Naive thymus-derived CD8-positive, alpha-beta T cell (primary cell): ENCODE measurements around the gene SLC52A1. TPM values are rescaled to one million over a fixed set of nuclear protein-coding genes. Genes with fewer than 3 reads are reported as not detected.
A peak's percentile ranks its signal among the peaks of the same experiment; 100 is the strongest.
"Not testable (repeated sequence)": the region's sequence is repeated elsewhere in the genome, so short reads cannot be mapped to it uniquely, and the experiment has no call there.

Source experiments
- ATAC-seq, 2 donors: fragments of 150-1000 bp; cut with Tn5 transposase in 1 of 2; sonication (Bioruptor Pico), chemical (Tn5 transposase) in 1 of 2; 1 replicate in 1 of 2; 2 replicates in 1 of 2; pipeline ENCODE4 v1.10.0; 2021; ENCODE audit warnings: mild to moderate bottlenecking in 2 of 2, moderate library complexity in 2 of 2
- POLR2A ChIA-PET: fragments of 350-600 bp; sonication (Branson Sonifier 250); formaldehyde crosslinking; loops from one replicate; lab custom pipeline; 2021; ENCODE audit warnings: antibody characterized with exemption; lab: Charles Lee
- DNase-seq, 10 donors: peaks; one replicate each; pipeline versions ENCODE4 v3.0.0 to v3.0.0-alpha.2; 2020 to 2022
- H3K27ac Mint-ChIP-seq, 10 donors: one replicate each; pipeline ENCODE4 v1.8.0; 2020 to 2022; ENCODE audit warnings: mild to moderate bottlenecking in 10 of 10, mixed read lengths in 10 of 10, moderate library complexity in 4 of 10, inconsistent platforms in 1 of 10
- H3K27me3 Mint-ChIP-seq, 5 donors: one replicate each; pipeline ENCODE4 v1.8.0; 2021 to 2022; ENCODE audit warnings: mixed read lengths in 5 of 5
- H3K36me3 Mint-ChIP-seq, 3 donors: one replicate each; pipeline ENCODE4 v1.8.0; 2020 to 2022; ENCODE audit warnings: mixed read lengths in 3 of 3, mild to moderate bottlenecking in 2 of 3, inconsistent platforms in 1 of 3
- H3K4me1 Mint-ChIP-seq, 4 donors: one replicate each; pipeline ENCODE4 v1.8.0; 2021 to 2022; ENCODE audit warnings: mixed read lengths in 4 of 4
- H3K4me3 Mint-ChIP-seq, 10 donors: one replicate each; pipeline ENCODE4 v1.8.0; 2020 to 2022; ENCODE audit warnings: mild to moderate bottlenecking in 10 of 10, mixed read lengths in 10 of 10, moderate library complexity in 6 of 10, inconsistent platforms in 1 of 10
- H3K9me3 Mint-ChIP-seq, 9 donors: one replicate each; pipeline ENCODE4 v1.8.0; 2020 to 2022; ENCODE audit warnings: mixed read lengths in 9 of 9, mild to moderate bottlenecking in 3 of 9, inconsistent platforms in 1 of 9, moderate library complexity in 1 of 9
- polyA plus RNA-seq, 3 donors: library from polyadenylated mRNA; unstranded; fragments of 300-500 nt; fragmentation: Illumina TruSeq; gene quantifications; one replicate each; pipeline ENCODE4 v1.2.3, GENCODE V29; 2021
- total RNA-seq, 8 experiments: library from RNA in 2 of 8; stranded (reverse) in 2 of 8; gene quantifications; one replicate each; pipeline ENCODE4 v1.2.3 and lab custom pipeline; 2021 to 2026

The SLC52A1 gene
- total RNA-seq (under 1 TPM in 1 of 2 experiments, not detected in 1; 0.25 TPM), polyA plus RNA-seq (not detected), total RNA-seq (lab: John Stamatoyannopoulos, UW) (0 reads per million in 6 experiments)

- no peaks in the 10 kb centered on the region for H3K36me3 Mint-ChIP-seq
- DNase-seq (peak in 1 of 10 donors; percentile 53), ATAC-seq (peak in 1 of 2 donors; percentile 17)
- peaks cover 7 to 22% (median 16%) of the 10 kb centered on the region in 4 donors for H3K4me1 Mint-ChIP-seq
- no peak within 1 kb of the TSS for H3K4me3 Mint-ChIP-seq
- H3K27me3 Mint-ChIP-seq: peaks cover 0 to 20% (median 4%) of the 10 kb centered on the region in 5 donors
- POLR2A ChIA-PET: interaction anchor here (0.6 to 2.0 kb wide), 6 partner anchors 11 to 38 kb away, joined by 3 to 8 read pairs (median 4); partner anchors contain the start of gene INCA1
- peak within 1 kb of the TSS in 3 of 10 donors; percentile 5 to 38 (median 29) for H3K27ac Mint-ChIP-seq
- H3K9me3 Mint-ChIP-seq: no peaks in the 10 kb centered on the region
Observed at GRCh38 chr17:5035315-5035714, at the start of gene SLC52A1. Gene SLC52A1 (minus strand): TSS chr17:5035426. CDS start chr17:5034606, 820 bp downstream.

GRCh38 chr17:5080591-5080990 is 45.4 kb upstream of the SLC52A1 start:
- H3K4me3 Mint-ChIP-seq: peak overlapping the region in 5 of 10 donors; percentile 11 to 78 (median 40)
- H3K27ac Mint-ChIP-seq: peak overlapping the region in 6 of 10 donors; percentile 21 to 90 (median 58)
- H3K9me3 Mint-ChIP-seq: peaks cover 0 to 24% (median 11%) of the 10 kb centered on the region in 9 donors
- H3K27me3 Mint-ChIP-seq: no peaks in the 10 kb centered on the region
- peaks cover 16 to 38% (median 33%) of the 10 kb centered on the region in 4 donors for H3K4me1 Mint-ChIP-seq
- DNase-seq (no peak), ATAC-seq (no peak)
- H3K36me3 Mint-ChIP-seq: peaks cover 18 to 37% (median 30%) of the 10 kb centered on the region in 3 donors
- POLR2A ChIA-PET: interaction anchor here (0.6 to 1.6 kb wide), 3 partner anchors 10 to 1672 kb away, joined by 4 to 6 read pairs (median 5); no protein-coding TSS in a partner anchor

- POLR2A ChIA-PET: interaction anchor here (0.7 to 2.4 kb wide), 11 partner anchors 15 to 1443 kb away, joined by 3 to 9 read pairs (median 4); partner anchors contain the start of genes DHX33, INCA1, KIF1C and PFN1
- Mint-ChIP-seq H3K4me3 (peak within 1 kb of the TSS; percentile 92 to 99 (median 96)), H3K4me1 (peaks cover 17 to 37% (median 31%) of the 10 kb centered on the region in 4 donors), H3K27ac (peak within 1 kb of the TSS; percentile 89 to 98 (median 94)), H3K9me3 (peaks cover 0 to 8% (median 4%) of the 10 kb centered on the region in 9 donors), H3K36me3 (peaks cover 6 to 18% (median 15%) of the 10 kb centered on the region in 3 donors), H3K27me3 (no peaks in the 10 kb centered on the region)
- DNase-seq: peak; percentile 54 to 82 (median 70)
- ATAC-seq: peak; percentile 77 to 84
Observed at GRCh38 chr17:5078106-5079028, 43.1 kb upstream of the SLC52A1 start, which contains the start of gene ZFP3. Gene ZFP3 (plus strand): TSS chr17:5078467. CDS start chr17:5091505, 13,038 bp downstream.

GRCh38 chr17:5077781-5078105 is 42.5 kb upstream of the SLC52A1 start:
- POLR2A ChIA-PET: interaction anchor here (0.6 to 2.4 kb wide), 3 partner anchors 34 to 130 kb away, joined by 4 to 9 read pairs (median 7); partner anchors contain the start of genes PFN1 and ZNF594
- DNase-seq (no peak), ATAC-seq (peak in 1 of 2 donors; percentile 5)
- no peaks in the 10 kb centered on the region for H3K27me3 Mint-ChIP-seq
- H3K4me3 Mint-ChIP-seq: peak overlapping the region; percentile 92 to 99 (median 96)
- peak overlapping the region; percentile 89 to 98 (median 94) for H3K27ac Mint-ChIP-seq
- H3K9me3 Mint-ChIP-seq: peaks cover 0 to 4% (median under 1%) of the 10 kb centered on the region in 9 donors
- peaks cover 2 to 14% (median 11%) of the 10 kb centered on the region in 3 donors for H3K36me3 Mint-ChIP-seq
- peaks cover 17 to 34% (median 29%) of the 10 kb centered on the region in 4 donors for H3K4me1 Mint-ChIP-seq

- Mint-ChIP-seq H3K27ac (peak overlapping the region in 7 of 10 donors; percentile 69 to 98 (median 93)), H3K4me1 (peaks cover 17 to 32% (median 29%) of the 10 kb centered on the region in 4 donors), H3K4me3 (peak overlapping the region; percentile 92 to 99 (median 96)), H3K36me3 (peaks cover 0 to 12% (median 8%) of the 10 kb centered on the region in 3 donors)
- not testable (repeated sequence) for H3K9me3 Mint-ChIP-seq, ATAC-seq, H3K27me3 Mint-ChIP-seq, DNase-seq
- POLR2A ChIA-PET: interaction anchor here (0.6 to 2.4 kb wide), 3 partner anchors 34 to 129 kb away, joined by 4 to 9 read pairs (median 7); partner anchors contain the start of genes PFN1 and ZNF594
Observed at GRCh38 chr17:5077275-5077674, 42.0 kb upstream of the SLC52A1 start.

- not testable (repeated sequence) for H3K36me3 Mint-ChIP-seq, H3K27ac Mint-ChIP-seq
Observed at GRCh38 chr17:5075472-5075871, 40.2 kb upstream of the SLC52A1 start.

GRCh38 chr17:5069724-5070123 is 34.5 kb upstream of the SLC52A1 start:
- H3K27me3 Mint-ChIP-seq: peaks cover 0 to 7% (median 0%) of the 10 kb centered on the region in 5 donors
- no peak overlapping the region for H3K4me3 Mint-ChIP-seq
- POLR2A ChIA-PET: no interaction called here
- no peak overlapping the region for H3K27ac Mint-ChIP-seq
- no peak for DNase-seq
- H3K4me1 Mint-ChIP-seq: peaks cover 0 to 2% (median 0%) of the 10 kb centered on the region in 4 donors
- H3K9me3 Mint-ChIP-seq: no peaks in the 10 kb centered on the region
- no peak for ATAC-seq
- H3K36me3 Mint-ChIP-seq: no peaks in the 10 kb centered on the region

More at GRCh38 chr17:5075472-5075871, 40.2 kb upstream of the SLC52A1 start:
- Mint-ChIP-seq H3K4me3 (peak overlapping the region in 1 of 10 donors; percentile 7), H3K4me1 (peaks cover 17 to 24% (median 21%) of the 10 kb centered on the region in 4 donors)
- H3K27me3 Mint-ChIP-seq, H3K9me3 Mint-ChIP-seq, ATAC-seq, DNase-seq: not testable (repeated sequence)
- POLR2A ChIA-PET: interaction anchor here (1.1 kb wide), 1 partner anchor 22 kb away, joined by 5 read pairs; no protein-coding TSS in a partner anchor

- Mint-ChIP-seq H3K36me3 (no peaks in the 10 kb centered on the region), H3K4me1 (peaks cover 0 to under 1% (median 0%) of the 10 kb centered on the region in 4 donors), H3K27ac (no peak overlapping the region), H3K9me3 (no peaks in the 10 kb centered on the region), H3K27me3 (peaks cover 0 to 7% (median under 1%) of the 10 kb centered on the region in 5 donors), H3K4me3 (no peak overlapping the region)
- ATAC-seq (no peak), DNase-seq (no peak)
- POLR2A ChIA-PET: interaction anchor here (0.7 to 1.4 kb wide), 2 partner anchors 22 to 36 kb away, joined by 3 read pairs; no protein-coding TSS in a partner anchor
Observed at GRCh38 chr17:5068236-5068635, 33.0 kb upstream of the SLC52A1 start.

GRCh38 chr17:5065227-5065744 is 30.1 kb upstream of the SLC52A1 start:
- Mint-ChIP-seq H3K4me1 (peaks cover 0 to 7% (median 1%) of the 10 kb centered on the region in 4 donors), H3K36me3 (no peaks in the 10 kb centered on the region), H3K27ac (no peak overlapping the region), H3K4me3 (no peak overlapping the region), H3K9me3 (no peaks in the 10 kb centered on the region), H3K27me3 (peaks cover 0 to 7% (median 2%) of the 10 kb centered on the region in 5 donors)
- ATAC-seq (no peak), DNase-seq (no peak)
- POLR2A ChIA-PET: no interaction called here

GRCh38 chr17:5055543-5055942 is 20.3 kb upstream of the SLC52A1 start:
- no peak for ATAC-seq
- Mint-ChIP-seq H3K4me3 (no peak overlapping the region), H3K27ac (no peak overlapping the region), H3K27me3 (peaks cover 0 to 3% (median 3%) of the 10 kb centered on the region in 5 donors), H3K4me1 (peaks cover 0 to 2% (median 0%) of the 10 kb centered on the region in 4 donors), H3K9me3 (no peaks in the 10 kb centered on the region), H3K36me3 (no peaks in the 10 kb centered on the region)
- no peak for DNase-seq
- POLR2A ChIA-PET: interaction anchor here (0.7 to 2.1 kb wide), 3 partner anchors 10 to 170 kb away, joined by 3 to 8 read pairs (median 8); no protein-coding TSS in a partner anchor

- peak overlapping the region in 9 of 10 donors; percentile 15 to 98 (median 92) for H3K27ac Mint-ChIP-seq
- peak overlapping the region in 1 of 10 donors; percentile 10 for H3K4me3 Mint-ChIP-seq
- peaks cover 12 to 42% (median 31%) of the 10 kb centered on the region in 4 donors for H3K4me1 Mint-ChIP-seq
Observed at GRCh38 chr17:5050278-5050677, 15.1 kb upstream of the SLC52A1 start.

More at GRCh38 chr17:5050278-5050677, 15.1 kb upstream of the SLC52A1 start:
- DNase-seq (no peak), ATAC-seq (no peak)
- no peaks in the 10 kb centered on the region for H3K27me3 Mint-ChIP-seq
- POLR2A ChIA-PET: interaction anchor here (0.6 to 2.2 kb wide), 6 partner anchors 13 to 140 kb away, joined by 4 to 7 read pairs (median 5); partner anchors contain the start of genes CAMTA2 and SPAG7
- no peaks in the 10 kb centered on the region for H3K9me3 Mint-ChIP-seq
- no peaks in the 10 kb centered on the region for H3K36me3 Mint-ChIP-seq
